T1000 (cell line): ENCODE data around the gene USP17L15.
"Not testable (repeated sequence)": the region's sequence is repeated elsewhere in the genome, so short reads cannot be mapped to it uniquely, and the experiment has no call there.

ENCODE experiments used
- DNase-seq: peaks from one replicate; lab custom pipeline; 2025; ENCODE audit warnings: mixed read lengths; lab: John Stamatoyannopoulos, UW

The USP17L15 gene, protein sequence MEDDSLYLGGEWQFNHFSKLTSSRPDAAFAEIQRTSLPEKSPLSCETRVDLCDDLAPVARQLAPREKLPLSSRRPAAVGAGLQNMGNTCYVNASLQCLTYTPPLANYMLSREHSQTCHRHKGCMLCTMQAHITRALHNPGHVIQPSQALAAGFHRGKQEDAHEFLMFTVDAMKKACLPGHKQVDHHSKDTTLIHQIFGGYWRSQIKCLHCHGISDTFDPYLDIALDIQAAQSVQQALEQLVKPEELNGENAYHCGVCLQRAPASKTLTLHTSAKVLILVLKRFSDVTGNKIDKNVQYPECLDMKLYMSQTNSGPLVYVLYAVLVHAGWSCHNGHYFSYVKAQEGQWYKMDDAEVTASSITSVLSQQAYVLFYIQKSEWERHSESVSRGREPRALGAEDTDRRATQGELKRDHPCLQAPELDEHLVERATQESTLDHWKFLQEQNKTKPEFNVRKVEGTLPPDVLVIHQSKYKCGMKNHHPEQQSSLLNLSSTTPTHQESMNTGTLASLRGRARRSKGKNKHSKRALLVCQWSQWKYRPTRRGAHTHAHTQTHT

GRCh38 chr4:9234085-9234484, at the start of gene USP17L15:
USP17L15 (plus strand) TSS chr4:9234385; CDS start chr4:9234385, 0 bp downstream.
- not testable (repeated sequence) for DNase-seq

DNA sequence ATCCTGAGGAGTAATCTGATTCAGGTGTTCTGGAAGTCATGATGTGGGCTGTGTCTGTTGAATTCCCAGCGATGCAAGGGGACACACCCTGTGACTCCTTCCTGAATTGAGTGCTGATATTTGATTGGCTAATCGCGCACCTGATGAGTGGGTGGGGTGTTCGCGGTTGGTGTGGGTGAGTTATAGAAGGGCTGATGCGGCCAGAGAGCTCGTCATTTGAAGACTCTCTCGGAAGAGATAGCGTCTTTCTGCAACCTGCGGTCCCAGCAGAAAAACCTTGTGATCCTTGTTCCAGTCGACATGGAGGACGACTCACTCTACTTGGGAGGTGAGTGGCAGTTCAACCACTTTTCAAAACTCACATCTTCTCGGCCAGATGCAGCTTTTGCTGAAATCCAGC, 23.8 kb upstream of the USP17L15 start, which contains the start of gene USP17L10:
Gene USP17L10 (plus strand): TSS at position 301 of the 400 bp plus-strand sequence. CDS start 0 bp downstream, at position 301.
- DNase-seq: not testable (repeated sequence)

GRCh38 chr4:9214701-9215100, 19.5 kb upstream of the USP17L15 start:
- not testable (repeated sequence) for DNase-seq

GRCh38 chr4:9215105-9215504, 19.1 kb upstream of the USP17L15 start, which contains the start of gene USP17L11:
USP17L11 (plus strand) TSS chr4:9215405; CDS start chr4:9215405, 0 bp downstream.
- DNase-seq: not testable (repeated sequence)

GRCh38 chr4:9219852-9220251, 14.3 kb upstream of the USP17L15 start, which contains the start of gene USP17L12:
USP17L12 (plus strand) TSS chr4:9220152; CDS start chr4:9220152, 0 bp downstream.
- not testable (repeated sequence) for DNase-seq

DNA sequence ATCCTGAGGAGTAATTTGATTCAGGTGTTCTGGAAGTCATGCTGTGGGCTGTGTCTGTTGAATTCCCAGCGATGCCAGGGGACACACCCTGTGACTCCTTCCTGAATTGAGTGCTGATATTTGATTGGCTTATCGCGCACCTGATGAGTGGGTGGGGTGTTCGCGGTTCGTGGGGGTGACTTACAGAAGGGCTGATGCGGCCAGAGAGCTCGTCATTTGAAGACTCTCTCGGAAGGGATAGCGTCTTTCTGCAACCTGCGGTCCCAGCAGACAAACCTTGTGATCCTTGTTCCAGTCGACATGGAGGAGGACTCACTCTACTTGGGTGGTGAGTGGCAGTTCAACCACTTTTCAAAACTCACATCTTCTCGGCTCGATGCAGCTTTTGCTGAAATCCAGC, 9.6 kb upstream of the USP17L15 start, which contains the start of gene USP17L13:
Gene USP17L13 (plus strand): TSS at position 301 of the 400 bp plus-strand sequence. CDS start 0 bp downstream, at position 301.
- not testable (repeated sequence) for DNase-seq

GRCh38 chr4:9230249-9230648, 3.9 kb upstream of the USP17L15 start:
- DNase-seq: not testable (repeated sequence)

DNA sequence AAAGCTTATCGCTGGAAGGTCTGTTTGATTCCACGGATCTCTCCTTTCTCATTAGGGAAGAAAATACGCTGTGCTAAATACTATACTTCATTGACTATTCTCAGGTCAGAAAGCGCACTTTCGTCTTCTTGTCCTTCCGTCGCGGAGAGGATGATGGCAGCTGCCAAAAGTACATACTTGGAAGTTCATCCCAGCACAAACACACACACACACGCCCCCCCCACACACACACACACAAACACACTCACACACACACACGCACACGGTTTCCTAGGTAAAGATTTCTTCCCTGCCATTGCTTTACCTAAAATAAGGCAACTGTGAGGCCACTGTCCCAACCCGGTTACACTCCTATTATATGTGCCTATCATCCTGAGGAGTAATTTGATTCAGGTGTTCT, 4.3 kb downstream of the USP17L15 start:
- DNase-seq: not testable (repeated sequence)

- not testable (repeated sequence) for DNase-seq
These were observed 9.4 kb downstream of the USP17L15 start, which contains the start of gene USP17L17 for GRCh38 chr4:9243579-9243978. USP17L17 (plus strand) TSS chr4:9243879; CDS start chr4:9243879, 0 bp downstream.

- not testable (repeated sequence) for DNase-seq
These were observed 13.9 kb downstream of the USP17L15 start, which contains the start of gene USP17L18 for GRCh38 chr4:9247953-9248680. USP17L18 (plus strand) TSS chr4:9248630; CDS start chr4:9248630, 0 bp downstream.

GRCh38 chr4:9253078-9253477, 18.9 kb downstream of the USP17L15 start, which contains the start of gene USP17L19:
USP17L19 (plus strand) TSS chr4:9253378; CDS start chr4:9253378, 0 bp downstream.
- DNase-seq: not testable (repeated sequence)

GRCh38 chr4:9257824-9258223, 23.6 kb downstream of the USP17L15 start, which contains the start of gene USP17L20:
USP17L20 (plus strand) TSS chr4:9258124; CDS start chr4:9258124, 0 bp downstream.
- DNase-seq: not testable (repeated sequence)

GRCh38 chr4:9262572-9262971, 28.4 kb downstream of the USP17L15 start, which contains the start of gene USP17L21:
USP17L21 (plus strand) TSS chr4:9262872; CDS start chr4:9262872, 0 bp downstream.
- not testable (repeated sequence) for DNase-seq

GRCh38 chr4:9267319-9267718, 33.1 kb downstream of the USP17L15 start, which contains the start of gene USP17L22:
USP17L22 (plus strand) TSS chr4:9267619; CDS start chr4:9267619, 0 bp downstream.
- DNase-seq: not testable (repeated sequence)

DNA sequence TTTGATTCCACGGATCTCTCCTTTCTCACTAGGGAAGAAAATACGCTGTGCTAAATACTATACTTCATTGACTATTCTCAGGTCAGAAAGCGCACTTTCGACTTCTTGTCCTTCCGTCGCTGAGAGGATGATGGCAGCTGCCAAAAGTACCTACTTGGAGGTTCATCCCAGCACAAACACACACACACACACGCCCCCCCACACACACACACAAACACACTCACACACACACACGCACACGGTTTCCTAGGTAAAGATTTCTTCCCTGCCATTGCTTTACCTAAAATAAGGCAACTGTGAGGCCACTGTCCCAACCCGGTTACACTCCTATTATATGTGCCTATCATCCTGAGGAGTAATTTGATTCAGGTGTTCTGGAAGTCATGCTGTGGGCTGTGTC, 37.5 kb downstream of the USP17L15 start:
- DNase-seq: not testable (repeated sequence)
